Caco-2 (cell line): ENCODE data around the gene PPP1R12B. TPM values are rescaled to one million over a fixed set of nuclear protein-coding genes. Genes with fewer than 3 reads are reported as not detected.
"Not testable (repeated sequence)": the region's sequence is repeated elsewhere in the genome, so short reads cannot be mapped to it uniquely, and the experiment has no call there.

ENCODE experiments used
- BruUV-seq: library from RNA; stranded (reverse); fragments of 400-500 nt; replicated peaks from 2 replicates; lab custom pipeline; 2021; lab: Mats Ljungman, UMichigan
- CTCF ChIA-PET: fragments of 300-600 bp; sonication (Branson Sonifier 250); formaldehyde crosslinking; loops from one replicate; lab custom pipeline; 2022; ENCODE audit warnings: antibody characterized with exemption; lab: Charles Lee
- POLR2A ChIA-PET: fragments of 300-600 bp; sonication (Branson Sonifier 250); formaldehyde crosslinking; loops from one replicate; lab custom pipeline; 2022; ENCODE audit warnings: antibody characterized with exemption; lab: Charles Lee
- DNase-seq, 2 experiments: peaks; one replicate each; pipeline versions ENCODE4 v3.0.0 to v3.0.0-alpha.2; 2020 to 2022
- H3K27me3 ChIP-seq: replicated peaks from 2 replicates; pipeline ENCODE4 v1.6.0; 2011; ENCODE audit warnings: low read length; ENCODE audit not compliant: control insufficient read depth, insufficient read depth
- H3K36me3 ChIP-seq: 2 replicates; pipeline ENCODE4 v1.5.1; 2011; ENCODE audit warnings: low read length; ENCODE audit not compliant: control insufficient read depth, insufficient read depth
- H3K4me1 ChIP-seq: fragments of 250-450 bp; sonication (Bioruptor Pico); 2 replicates; pipeline ENCODE4 v1.5.1; 2020; ENCODE audit warnings: mild to moderate bottlenecking
- H3K4me3 ChIP-seq: 2 replicates; pipeline ENCODE4 v1.5.1; 2011; ENCODE audit warnings: low read depth, mild to moderate bottlenecking, control low read depth, low read length
- H3K9me3 ChIP-seq: fragments of 250-450 bp; sonication (Bioruptor Pico); 2 replicates; pipeline ENCODE4 v1.5.1; 2020; ENCODE audit warnings: mild to moderate bottlenecking, moderate library complexity
- H3K27ac Mint-ChIP-seq: one replicate; pipeline ENCODE4 v1.8.0; 2022; ENCODE audit warnings: mixed read lengths; ENCODE audit not compliant: unreplicated experiment
- H3K27me3 Mint-ChIP-seq: one replicate; pipeline ENCODE4 v1.8.0; 2022; ENCODE audit warnings: mixed read lengths; ENCODE audit not compliant: insufficient read depth, unreplicated experiment
- H3K36me3 Mint-ChIP-seq: one replicate; pipeline ENCODE4 v1.8.0; 2022; ENCODE audit warnings: mild to moderate bottlenecking, mixed read lengths; ENCODE audit not compliant: insufficient read depth, unreplicated experiment
- H3K4me1 Mint-ChIP-seq: one replicate; pipeline ENCODE4 v1.8.0; 2022; ENCODE audit warnings: low read depth, mixed read lengths; ENCODE audit not compliant: unreplicated experiment
- H3K4me3 Mint-ChIP-seq: one replicate; pipeline ENCODE4 v1.8.0; 2022; ENCODE audit warnings: mild to moderate bottlenecking, moderate library complexity, mixed read lengths; ENCODE audit not compliant: unreplicated experiment
- H3K9me3 Mint-ChIP-seq: one replicate; pipeline ENCODE4 v1.8.0; 2022; ENCODE audit warnings: mixed read lengths; ENCODE audit not compliant: unreplicated experiment
- intact Hi-C: fragments of 100-400 bp; cut with micrococcal nuclease; formaldehyde crosslinking; loops from one replicate; pipeline ENCODE4 v1.10.0; 2022; ENCODE audit not compliant: unreplicated experiment
- total RNA-seq: library from RNA; stranded (reverse); gene quantifications from 2 replicates; pipeline ENCODE4 v1.2.3, GENCODE V29; 2022
- TF ChIP-seq, protein P1 (sequence below), 2 experiments: fragments of 200-600 bp in 1 of 2; IDR thresholded peaks; 1 replicate in 1 of 2; 2 replicates in 1 of 2; pipeline versions ENCODE4 v1.5.1 to v1.8.0; 2011 to 2022; ENCODE audit warnings: antibody characterized with exemption in 1 of 2, control low read depth in 1 of 2, inconsistent platforms in 1 of 2, low read depth in 1 of 2, low read length in 1 of 2, mild to moderate bottlenecking in 1 of 2, moderate library complexity in 1 of 2; ENCODE audit not compliant: insufficient read depth in 1 of 2, severe bottlenecking in 1 of 2, unreplicated experiment in 1 of 2

Gene PPP1R12B
- total RNA-seq, 1 experiment from 2014 or later, result 16.4 TPM

- intact Hi-C loops, result no loop called here
- no peaks in the 10 kb centered on the region for H3K9me3 ChIP-seq
- TSS peak; percentile 99 for BruUV-seq
- no peaks in the 10 kb centered on the region for H3K27me3 Mint-ChIP-seq
- no peaks in the 10 kb centered on the region for H3K36me3 Mint-ChIP-seq
- H3K4me1 ChIP-seq, result peaks cover 20% of the 10 kb centered on the region
- no peak overlapping the region for H3K4me3 Mint-ChIP-seq
- CTCF ChIA-PET, result no interaction called here
- peak overlapping the region; percentile 92 for H3K27ac Mint-ChIP-seq
- peaks cover 21% of the 10 kb centered on the region for H3K4me1 Mint-ChIP-seq
- H3K36me3 ChIP-seq, result no peaks in the 10 kb centered on the region
- POLR2A ChIA-PET, result no interaction called here
- TF ChIP-seq, protein P1, sequence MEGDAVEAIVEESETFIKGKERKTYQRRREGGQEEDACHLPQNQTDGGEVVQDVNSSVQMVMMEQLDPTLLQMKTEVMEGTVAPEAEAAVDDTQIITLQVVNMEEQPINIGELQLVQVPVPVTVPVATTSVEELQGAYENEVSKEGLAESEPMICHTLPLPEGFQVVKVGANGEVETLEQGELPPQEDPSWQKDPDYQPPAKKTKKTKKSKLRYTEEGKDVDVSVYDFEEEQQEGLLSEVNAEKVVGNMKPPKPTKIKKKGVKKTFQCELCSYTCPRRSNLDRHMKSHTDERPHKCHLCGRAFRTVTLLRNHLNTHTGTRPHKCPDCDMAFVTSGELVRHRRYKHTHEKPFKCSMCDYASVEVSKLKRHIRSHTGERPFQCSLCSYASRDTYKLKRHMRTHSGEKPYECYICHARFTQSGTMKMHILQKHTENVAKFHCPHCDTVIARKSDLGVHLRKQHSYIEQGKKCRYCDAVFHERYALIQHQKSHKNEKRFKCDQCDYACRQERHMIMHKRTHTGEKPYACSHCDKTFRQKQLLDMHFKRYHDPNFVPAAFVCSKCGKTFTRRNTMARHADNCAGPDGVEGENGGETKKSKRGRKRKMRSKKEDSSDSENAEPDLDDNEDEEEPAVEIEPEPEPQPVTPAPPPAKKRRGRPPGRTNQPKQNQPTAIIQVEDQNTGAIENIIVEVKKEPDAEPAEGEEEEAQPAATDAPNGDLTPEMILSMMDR (IDR thresholded peaks at IDR 0.05; ENCODE audit: insufficient read depth in 1 of 2, low read depth in 1 of 2, low read length in 1 of 2, severe bottlenecking in 1 of 2, unreplicated experiment in 1 of 2), result no peak
- no peaks in the 10 kb centered on the region for H3K27me3 ChIP-seq
- no peak overlapping the region for H3K4me3 ChIP-seq
- H3K9me3 Mint-ChIP-seq, result no peaks in the 10 kb centered on the region
- no peak for DNase-seq
These were observed 182.9 kb downstream of the PPP1R12B start for GRCh38 chr1:202531472-202531811.

DNA sequence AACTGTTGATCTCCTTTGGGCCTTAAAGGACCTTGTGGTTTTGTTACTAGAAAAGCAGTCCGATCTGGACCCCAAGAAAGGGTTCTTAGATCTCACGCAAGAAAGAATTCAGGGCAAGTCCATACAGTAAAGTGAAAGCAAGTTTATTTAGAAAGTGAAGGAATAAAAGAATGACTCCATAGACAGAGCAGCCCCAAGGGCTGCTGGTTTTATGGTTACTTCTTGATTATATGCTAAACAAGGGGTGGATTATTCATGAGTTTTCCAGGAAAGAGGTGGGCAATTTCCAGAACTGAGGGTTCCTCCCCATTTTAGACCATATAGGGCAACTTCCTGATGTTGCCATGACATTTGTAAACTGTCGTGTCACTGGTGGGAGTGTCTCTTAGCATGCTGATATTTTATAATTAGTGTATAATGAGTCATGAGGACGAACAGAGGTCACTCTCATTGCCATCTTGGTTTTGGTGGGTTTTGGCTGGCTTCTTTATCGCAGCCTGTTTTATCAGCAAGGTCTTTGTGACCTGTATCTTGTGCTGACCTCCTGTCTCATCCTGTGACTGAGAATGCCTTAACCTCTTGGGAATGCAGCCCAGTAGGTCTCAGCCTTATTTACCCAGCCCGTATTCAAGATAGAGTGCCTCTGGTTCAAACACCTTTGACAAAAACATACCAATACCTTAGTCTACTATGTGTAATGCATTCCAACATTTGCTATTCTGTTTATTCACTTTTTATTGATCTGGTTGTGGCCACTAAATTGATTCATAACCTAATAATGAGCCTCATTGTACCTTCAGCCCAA is 183.5 kb downstream of the PPP1R12B start:
- H3K27me3 ChIP-seq, H3K4me3 ChIP-seq, H3K9me3 ChIP-seq, intact Hi-C loops, H3K4me3 Mint-ChIP-seq, BruUV-seq, H3K36me3 Mint-ChIP-seq, H3K27me3 Mint-ChIP-seq, H3K9me3 Mint-ChIP-seq, POLR2A ChIA-PET, H3K36me3 ChIP-seq, CTCF ChIA-PET: not testable (repeated sequence)
- Mint-ChIP-seq H3K4me1 (peaks cover 22% of the 10 kb centered on the region), H3K27ac (peak overlapping the region; percentile 92)
- DNase-seq, result peak; percentile 79 to 85
- H3K4me1 ChIP-seq, result peaks cover 23% of the 10 kb centered on the region

DNA sequence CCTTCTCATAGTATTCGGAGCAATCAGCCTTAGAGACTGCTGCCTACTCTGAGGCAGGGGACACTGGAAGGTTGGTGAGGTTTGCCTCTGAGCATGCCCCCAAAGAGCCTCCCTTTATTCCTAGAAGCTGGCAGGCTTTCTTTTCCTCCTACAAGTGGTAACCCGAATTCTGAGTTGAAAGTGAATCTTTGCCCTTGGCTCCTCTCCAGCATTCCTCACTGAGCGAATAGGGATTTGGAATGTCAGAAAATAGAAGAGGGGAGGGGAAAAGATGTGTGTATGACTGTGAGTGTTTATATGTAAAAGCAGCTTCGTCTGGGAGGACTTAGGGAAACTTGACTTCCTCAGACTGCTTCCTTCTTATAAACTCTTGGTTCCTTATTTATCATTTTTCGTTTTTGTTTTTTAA is 190.7 kb downstream of the PPP1R12B start:
- H3K27me3 ChIP-seq, CTCF ChIA-PET, H3K36me3 Mint-ChIP-seq, POLR2A ChIA-PET, intact Hi-C loops, H3K4me3 Mint-ChIP-seq, H3K4me3 ChIP-seq, H3K9me3 ChIP-seq, H3K36me3 ChIP-seq, BruUV-seq, H3K27me3 Mint-ChIP-seq, H3K9me3 Mint-ChIP-seq: not testable (repeated sequence)
- peaks cover 26% of the 10 kb centered on the region for H3K4me1 Mint-ChIP-seq
- H3K27ac Mint-ChIP-seq, result peak overlapping the region; percentile 16
- DNase-seq, result peak in 1 of 2 experiments; percentile 4
- H3K4me1 ChIP-seq, result peaks cover 19% of the 10 kb centered on the region

- BruUV-seq, H3K9me3 Mint-ChIP-seq, intact Hi-C loops, H3K27me3 ChIP-seq, H3K36me3 ChIP-seq, H3K9me3 ChIP-seq, CTCF ChIA-PET, H3K36me3 Mint-ChIP-seq, DNase-seq, H3K27me3 Mint-ChIP-seq, H3K4me3 ChIP-seq, POLR2A ChIA-PET, H3K4me3 Mint-ChIP-seq: not testable (repeated sequence)
- H3K27ac Mint-ChIP-seq, result peak overlapping the region; percentile 16
- peaks cover 22% of the 10 kb centered on the region for H3K4me1 Mint-ChIP-seq
- peaks cover 19% of the 10 kb centered on the region for H3K4me1 ChIP-seq
These were observed 191.1 kb downstream of the PPP1R12B start for GRCh38 chr1:202539583-202539982.
